Stimulated activated CD4-positive, alpha-beta T cell treated with anti-CD3 and anti-CD28 coated beads, Interleukin-1b, Interleukin-23, amount 100 ng/mL, for 1 hour (primary cell): ENCODE data around the gene NFRKB.

Experiments used
- DNase-seq, 2 donors: peaks; one replicate each; pipeline ENCODE4 v3.0.0-alpha.2; 2020; ENCODE audit warnings: low read depth in 2 of 2

NFRKB gene

GRCh38 chr11:129895126-129896041, at the start of gene NFRKB:
NFRKB (minus strand) TSS chr11:129895578; CDS start chr11:129892849, 2,729 bp downstream.
- DNase-seq = peak; percentile 68 to 89

GRCh38 chr11:129944696-129945095, 49.3 kb upstream of the NFRKB start:
- no peak for DNase-seq

- no peak for DNase-seq
Measured at GRCh38 chr11:129943036-129943435, 47.7 kb upstream of the NFRKB start.

- no peak for DNase-seq
Measured at GRCh38 chr11:129939510-129939909, 44.1 kb upstream of the NFRKB start.

GRCh38 chr11:129938764-129939163, 43.4 kb upstream of the NFRKB start:
- no peak for DNase-seq

- DNase-seq = no peak
Measured at GRCh38 chr11:129937592-129938238, 42.3 kb upstream of the NFRKB start.

GRCh38 chr11:129935723-129936122, 40.3 kb upstream of the NFRKB start:
- DNase-seq = no peak

- no peak for DNase-seq
Measured at GRCh38 chr11:129933891-129934290, 38.5 kb upstream of the NFRKB start.

- no peak for DNase-seq
Measured at GRCh38 chr11:129933262-129933661, 37.9 kb upstream of the NFRKB start.

- DNase-seq = no peak
Measured at GRCh38 chr11:129932381-129933067, 37.1 kb upstream of the NFRKB start.

GRCh38 chr11:129930743-129931142, 35.4 kb upstream of the NFRKB start:
- DNase-seq = no peak

- DNase-seq = no peak
Measured at GRCh38 chr11:129930296-129930695, 34.9 kb upstream of the NFRKB start.

- no peak for DNase-seq
Measured at GRCh38 chr11:129929721-129930120, 34.3 kb upstream of the NFRKB start.

GRCh38 chr11:129928923-129929692, 33.7 kb upstream of the NFRKB start:
- DNase-seq = no peak

- no peak for DNase-seq
Measured at GRCh38 chr11:129922674-129923073, 27.3 kb upstream of the NFRKB start.

GRCh38 chr11:129918361-129918760, 23.0 kb upstream of the NFRKB start:
- DNase-seq = no peak

GRCh38 chr11:129917231-129917630, 21.9 kb upstream of the NFRKB start:
- DNase-seq = no peak

GRCh38 chr11:129911298-129911697, 15.9 kb upstream of the NFRKB start:
- DNase-seq = no peak

GRCh38 chr11:129910360-129910759, 15.0 kb upstream of the NFRKB start:
- DNase-seq = no peak

GRCh38 chr11:129905402-129905801, 10.0 kb upstream of the NFRKB start:
- DNase-seq = no peak

- DNase-seq = no peak
Measured at GRCh38 chr11:129896062-129896461, 684 bp upstream of the NFRKB start.
